ENCODE measurements around the gene CILP. TPM values are rescaled to one million over a fixed set of nuclear protein-coding genes. Genes with fewer than 3 reads are reported as not detected.
"Not testable (repeated sequence)": the region's sequence is repeated elsewhere in the genome, so short reads cannot be mapped to it uniquely, and the experiment has no call there.

The CILP gene
- total and polyA plus RNA-seq, 9 donors: 10.4 to 32.5 (median 19.8) TPM

DNA sequence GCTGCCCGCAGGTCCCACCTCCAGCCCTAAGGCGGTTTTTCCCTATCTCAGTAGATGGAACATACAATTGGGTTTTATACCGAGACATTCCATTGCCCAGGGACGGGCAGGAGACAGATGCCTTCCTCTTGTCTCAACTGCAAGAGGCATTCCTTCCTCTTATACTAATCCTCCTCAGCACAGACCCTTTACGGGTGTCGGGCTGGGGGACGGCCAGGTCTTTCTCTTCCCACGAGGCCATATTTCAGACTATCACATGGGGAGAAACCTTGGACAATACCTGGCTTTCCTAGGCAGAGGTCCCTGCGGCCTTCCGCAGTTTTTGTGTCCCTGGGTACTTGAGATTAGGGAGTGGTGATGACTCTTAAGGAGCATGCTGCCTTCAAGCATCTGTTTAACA, 15.6 kb upstream of the CILP start:
- not testable (repeated sequence) for H3K36me3 ChIP-seq (ENCODE audit: control insufficient read depth, insufficient read depth, low read length); H3K9me3 ChIP-seq (replicated peaks; ENCODE audit: control insufficient read depth, low read depth, low read length); H3K4me1 ChIP-seq (ENCODE audit: control insufficient read depth, insufficient read depth, low read length); DNase-seq; H3K27ac ChIP-seq (ENCODE audit: low read length); H3K4me3 ChIP-seq (ENCODE audit: low read length); H3K27me3 ChIP-seq (ENCODE audit: control insufficient read depth, insufficient read depth, low read length)
- WGBS (ENCODE audit: insufficient coverage): no CpG with 5 or more reads among the region's 10 CpGs

- Histone ChIP-seq H3K4me3 (ENCODE audit: low read length) (no peak overlapping the region), H3K36me3 (ENCODE audit: control insufficient read depth, insufficient read depth, low read length) (no peaks in the 10 kb centered on the region), H3K4me1 (ENCODE audit: control insufficient read depth, insufficient read depth, low read length) (no peaks in the 10 kb centered on the region), H3K27ac (ENCODE audit: low read length) (no peak overlapping the region), H3K27me3 (ENCODE audit: control insufficient read depth, insufficient read depth, low read length) (no peaks in the 10 kb centered on the region), H3K9me3 (replicated peaks; ENCODE audit: control insufficient read depth, low read depth, low read length) (no peaks in the 10 kb centered on the region)
- no CpG with 5 or more reads among the region's 3 CpGs for WGBS (ENCODE audit: insufficient coverage)
- no peak for DNase-seq
Observed at GRCh38 chr15:65226221-65226620, 14.9 kb upstream of the CILP start.

DNA sequence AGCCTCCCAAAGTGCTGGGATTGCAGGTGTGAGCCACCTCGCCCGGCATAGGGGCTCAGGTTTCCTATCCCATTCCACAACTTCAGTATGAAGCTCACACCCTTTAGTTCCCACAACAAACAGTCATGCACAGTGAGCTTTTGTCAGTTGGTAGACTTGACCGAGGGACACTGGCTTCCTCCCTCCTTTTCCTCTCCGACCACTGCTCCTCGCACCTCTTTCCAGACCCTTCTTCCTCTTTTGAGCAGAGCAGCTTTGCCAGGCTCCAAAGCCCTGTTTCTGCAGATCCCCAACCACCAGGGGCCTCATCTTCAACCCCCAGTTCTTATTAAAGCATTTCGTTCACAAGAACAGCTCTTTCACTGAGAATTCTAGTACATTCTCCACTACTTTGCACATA, 12.7 kb upstream of the CILP start:
- Histone ChIP-seq H3K27me3 (ENCODE audit: control insufficient read depth, insufficient read depth, low read length) (no peaks in the 10 kb centered on the region), H3K27ac (ENCODE audit: low read length) (no peak overlapping the region), H3K4me3 (ENCODE audit: low read length) (no peak overlapping the region), H3K36me3 (ENCODE audit: control insufficient read depth, insufficient read depth, low read length) (no peaks in the 10 kb centered on the region), H3K9me3 (replicated peaks; ENCODE audit: control insufficient read depth, low read depth, low read length) (no peaks in the 10 kb centered on the region), H3K4me1 (ENCODE audit: control insufficient read depth, insufficient read depth, low read length) (no peaks in the 10 kb centered on the region)
- WGBS (ENCODE audit: insufficient coverage): 86% methylated on average over 5 of the region's 6 CpGs
- DNase-seq: no peak

- H3K4me3 ChIP-seq (ENCODE audit: low read length): no peak overlapping the region
- no peaks in the 10 kb centered on the region for H3K27me3 ChIP-seq (ENCODE audit: control insufficient read depth, insufficient read depth, low read length)
- 91% methylated on average over 3 of the region's 4 CpGs for WGBS (ENCODE audit: insufficient coverage)
- H3K9me3 ChIP-seq (replicated peaks; ENCODE audit: control insufficient read depth, low read depth, low read length): no peaks in the 10 kb centered on the region
- no peak overlapping the region for H3K27ac ChIP-seq (ENCODE audit: low read length)
- DNase-seq: no peak
- no peaks in the 10 kb centered on the region for H3K36me3 ChIP-seq (ENCODE audit: control insufficient read depth, insufficient read depth, low read length)
- no peaks in the 10 kb centered on the region for H3K4me1 ChIP-seq (ENCODE audit: control insufficient read depth, insufficient read depth, low read length)
Observed at GRCh38 chr15:65222891-65223290, 11.6 kb upstream of the CILP start.

GRCh38 chr15:65221697-65222096, 10.4 kb upstream of the CILP start:
- H3K4me1 ChIP-seq (ENCODE audit: control insufficient read depth, insufficient read depth, low read length): no peaks in the 10 kb centered on the region
- H3K27ac ChIP-seq (ENCODE audit: low read length): no peak overlapping the region
- 100% methylated on average over 2 of the region's 2 CpGs for WGBS (ENCODE audit: insufficient coverage)
- DNase-seq: no peak
- no peaks in the 10 kb centered on the region for H3K9me3 ChIP-seq (replicated peaks; ENCODE audit: control insufficient read depth, low read depth, low read length)
- no peak overlapping the region for H3K4me3 ChIP-seq (ENCODE audit: low read length)
- H3K36me3 ChIP-seq (ENCODE audit: control insufficient read depth, insufficient read depth, low read length): no peaks in the 10 kb centered on the region
- H3K27me3 ChIP-seq (ENCODE audit: control insufficient read depth, insufficient read depth, low read length): no peaks in the 10 kb centered on the region

DNA sequence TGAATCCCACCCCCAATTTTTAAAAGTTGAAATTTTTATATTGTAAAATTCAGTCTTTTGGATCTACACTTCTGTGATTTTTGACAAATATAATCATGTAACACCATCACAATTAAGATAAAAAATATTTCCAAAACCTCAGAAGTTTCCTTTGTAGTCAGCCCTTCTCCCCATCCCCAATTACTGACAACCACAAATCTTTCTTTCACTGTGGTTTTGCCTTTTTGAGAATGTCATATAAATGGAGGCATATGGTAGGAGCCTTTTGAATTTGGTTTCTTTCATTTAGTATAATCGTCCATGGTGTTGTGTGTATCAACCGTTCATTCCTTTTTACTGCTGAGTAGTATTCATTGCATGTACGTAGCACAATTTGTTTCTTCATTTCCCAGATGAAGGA, 7.9 kb upstream of the CILP start:
- peaks cover 3% of the 10 kb centered on the region for H3K4me1 ChIP-seq (ENCODE audit: control insufficient read depth, insufficient read depth, low read length)
- no peaks in the 10 kb centered on the region for H3K36me3 ChIP-seq (ENCODE audit: control insufficient read depth, insufficient read depth, low read length)
- WGBS (ENCODE audit: insufficient coverage): no CpG with 5 or more reads among the region's 3 CpGs
- H3K9me3 ChIP-seq (replicated peaks; ENCODE audit: control insufficient read depth, low read depth, low read length): no peaks in the 10 kb centered on the region
- no peak overlapping the region for H3K4me3 ChIP-seq (ENCODE audit: low read length)
- no peak for DNase-seq
- H3K27me3 ChIP-seq (ENCODE audit: control insufficient read depth, insufficient read depth, low read length): no peaks in the 10 kb centered on the region
- no peak overlapping the region for H3K27ac ChIP-seq (ENCODE audit: low read length)

GRCh38 chr15:65217526-65218482, 6.5 kb upstream of the CILP start:
- Histone ChIP-seq H3K9me3 (replicated peaks; ENCODE audit: control insufficient read depth, low read depth, low read length) (no peaks in the 10 kb centered on the region), H3K36me3 (ENCODE audit: control insufficient read depth, insufficient read depth, low read length) (no peaks in the 10 kb centered on the region), H3K4me1 (ENCODE audit: control insufficient read depth, insufficient read depth, low read length) (peaks cover 3% of the 10 kb centered on the region), H3K27ac (ENCODE audit: low read length) (no peak overlapping the region), H3K27me3 (ENCODE audit: control insufficient read depth, insufficient read depth, low read length) (no peaks in the 10 kb centered on the region), H3K4me3 (ENCODE audit: low read length) (no peak overlapping the region)
- no peak for DNase-seq
- 81% methylated on average over 8 of the region's 10 CpGs for WGBS (ENCODE audit: insufficient coverage)

GRCh38 chr15:65215496-65215895, 4.2 kb upstream of the CILP start:
- H3K27me3 ChIP-seq (ENCODE audit: control insufficient read depth, insufficient read depth, low read length): no peaks in the 10 kb centered on the region
- H3K9me3 ChIP-seq (replicated peaks; ENCODE audit: control insufficient read depth, low read depth, low read length): no peaks in the 10 kb centered on the region
- no peak for DNase-seq
- H3K4me1 ChIP-seq (ENCODE audit: control insufficient read depth, insufficient read depth, low read length): peaks cover 23% of the 10 kb centered on the region
- H3K4me3 ChIP-seq (ENCODE audit: low read length): no peak overlapping the region
- H3K36me3 ChIP-seq (ENCODE audit: control insufficient read depth, insufficient read depth, low read length): no peaks in the 10 kb centered on the region
- no peak overlapping the region for H3K27ac ChIP-seq (ENCODE audit: low read length)

- H3K9me3 ChIP-seq (replicated peaks; ENCODE audit: control insufficient read depth, low read depth, low read length): no peaks in the 10 kb centered on the region
- no peak overlapping the region for H3K27ac ChIP-seq (ENCODE audit: low read length)
- no peaks in the 10 kb centered on the region for H3K27me3 ChIP-seq (ENCODE audit: control insufficient read depth, insufficient read depth, low read length)
- no peak for DNase-seq
- H3K4me1 ChIP-seq (ENCODE audit: control insufficient read depth, insufficient read depth, low read length): peaks cover 37% of the 10 kb centered on the region
- H3K36me3 ChIP-seq (ENCODE audit: control insufficient read depth, insufficient read depth, low read length): no peaks in the 10 kb centered on the region
- no peak overlapping the region for H3K4me3 ChIP-seq (ENCODE audit: low read length)
- WGBS (ENCODE audit: insufficient coverage): 69% methylated on average over 3 of the region's 4 CpGs
Observed at GRCh38 chr15:65214010-65214409, 2.7 kb upstream of the CILP start.

DNA sequence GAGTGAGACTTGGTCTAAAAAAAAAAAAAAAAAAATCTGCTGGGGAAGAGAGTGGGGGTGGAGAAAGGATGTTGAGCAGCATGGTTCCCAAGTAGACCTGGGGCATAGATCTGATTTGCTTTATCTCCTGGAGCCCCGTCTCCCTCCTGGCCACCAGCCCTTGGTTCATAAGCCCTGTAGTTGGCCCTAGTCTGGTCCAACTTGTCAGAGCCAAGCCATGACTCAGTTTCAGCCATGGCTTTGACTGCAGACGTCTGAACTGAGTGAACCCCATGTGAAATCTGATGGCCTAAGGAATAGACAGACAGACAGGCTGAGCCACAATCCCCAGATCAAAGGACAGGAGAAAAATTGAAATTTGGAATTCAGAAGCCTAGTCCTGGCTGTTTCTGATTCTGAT, 2.0 kb upstream of the CILP start:
- DNase-seq: no peak
- Histone ChIP-seq H3K4me3 (ENCODE audit: low read length) (no peak overlapping the region), H3K4me1 (ENCODE audit: control insufficient read depth, insufficient read depth, low read length) (peaks cover 42% of the 10 kb centered on the region), H3K27ac (ENCODE audit: low read length) (no peak overlapping the region), H3K9me3 (replicated peaks; ENCODE audit: control insufficient read depth, low read depth, low read length) (no peaks in the 10 kb centered on the region), H3K27me3 (ENCODE audit: control insufficient read depth, insufficient read depth, low read length) (no peaks in the 10 kb centered on the region), H3K36me3 (ENCODE audit: control insufficient read depth, insufficient read depth, low read length) (no peaks in the 10 kb centered on the region)
- 53% methylated on average over 2 of the region's 2 CpGs for WGBS (ENCODE audit: insufficient coverage)

Measured in muscle of leg (tissue), 11 donors.